Renal pelvis (tissue), 4 donors: ENCODE data around the gene NECAB3. TPM values are rescaled to one million over a fixed set of nuclear protein-coding genes. Genes with fewer than 3 reads are reported as not detected.
"Not testable (repeated sequence)": the region's sequence is repeated elsewhere in the genome, so short reads cannot be mapped to it uniquely, and the experiment has no call there.

Experiments
- DNase-seq: peaks from one replicate; pipeline ENCODE4 v3.0.0-alpha.2; 2013
- polyA plus RNA-seq, 3 donors: library from polyadenylated mRNA; unstranded; fragments of 120-200 nt; gene quantifications; one replicate each; pipeline ENCODE4 v1.2.1, GENCODE V29; 2013; ENCODE audit not compliant: insufficient read length in 3 of 3

NECAB3 gene
- polyA plus RNA-seq, 3 donors: 17.2 to 23.2 (median 19.2) TPM

- DNase-seq: no peak
These were observed 20.2 kb downstream of the NECAB3 start for GRCh38 chr20:33653900-33654596.

- DNase-seq: peak; percentile 78
These were observed 20.9 kb downstream of the NECAB3 start for GRCh38 chr20:33653218-33653899.

- DNase-seq: no peak
These were observed 22.6 kb downstream of the NECAB3 start for GRCh38 chr20:33651562-33652048.

GRCh38 chr20:33650753-33651561, 23.3 kb downstream of the NECAB3 start:
- DNase-seq: no peak

GRCh38 chr20:33650111-33650752, 24.0 kb downstream of the NECAB3 start:
- DNase-seq: no peak

- DNase-seq: no peak
These were observed 25.0 kb downstream of the NECAB3 start for GRCh38 chr20:33649201-33649681.

- DNase-seq: no peak
These were observed 25.7 kb downstream of the NECAB3 start for GRCh38 chr20:33648396-33649004.

- DNase-seq: no peak
These were observed 26.4 kb downstream of the NECAB3 start for GRCh38 chr20:33647603-33648395.

GRCh38 chr20:33646959-33647602, 27.1 kb downstream of the NECAB3 start:
- not testable (repeated sequence) for DNase-seq

GRCh38 chr20:33646191-33646590, 28.0 kb downstream of the NECAB3 start:
- no peak for DNase-seq

GRCh38 chr20:33645396-33645795, 28.8 kb downstream of the NECAB3 start:
- DNase-seq: no peak

- no peak for DNase-seq
These were observed 29.2 kb downstream of the NECAB3 start for GRCh38 chr20:33645072-33645358.

- no peak for DNase-seq
These were observed 29.7 kb downstream of the NECAB3 start for GRCh38 chr20:33644313-33645071.

- no peak for DNase-seq
These were observed 33.9 kb downstream of the NECAB3 start for GRCh38 chr20:33640287-33640686.

- no peak for DNase-seq
These were observed 37.5 kb downstream of the NECAB3 start for GRCh38 chr20:33636776-33637175.

- no peak for DNase-seq
These were observed 38.9 kb downstream of the NECAB3 start for GRCh38 chr20:33635341-33635740.

GRCh38 chr20:33631910-33632309, 42.3 kb downstream of the NECAB3 start:
- DNase-seq: not testable (repeated sequence)

GRCh38 chr20:33630507-33630906, 43.7 kb downstream of the NECAB3 start:
- DNase-seq: no peak

- no peak for DNase-seq
These were observed 44.2 kb downstream of the NECAB3 start for GRCh38 chr20:33629979-33630378.
